Esophagus (tissue), 2 donors: Measurements from ENCODE around the gene ASCC1. TPM values are rescaled to one million over a fixed set of nuclear protein-coding genes. Genes with fewer than 3 reads are reported as not detected.

Experiments used
- H3K27ac ChIP-seq, 2 donors: one replicate each; pipeline ENCODE4 v1.5.1; 2013; ENCODE audit warnings: low read depth in 2 of 2, mild to moderate bottlenecking in 2 of 2, inconsistent platforms in 1 of 2, low read length in 1 of 2, moderate library complexity in 1 of 2
- H3K27me3 ChIP-seq, 2 donors: one replicate each; pipeline ENCODE4 v1.6.1; 2013; ENCODE audit warnings: low read length in 2 of 2, control low read depth in 1 of 2, mild to moderate bottlenecking in 1 of 2; ENCODE audit not compliant: insufficient read depth in 2 of 2, control insufficient read depth in 1 of 2
- H3K36me3 ChIP-seq, 2 donors: one replicate each; pipeline ENCODE4 v1.6.1; 2013; ENCODE audit warnings: low read length in 1 of 2; ENCODE audit not compliant: control insufficient read depth in 2 of 2, insufficient read depth in 2 of 2
- H3K4me1 ChIP-seq, 2 donors: one replicate each; pipeline ENCODE4 v1.6.1; 2013; ENCODE audit warnings: low read length in 1 of 2; ENCODE audit not compliant: control insufficient read depth in 2 of 2, insufficient read depth in 2 of 2
- H3K4me3 ChIP-seq, 2 donors: one replicate each; pipeline ENCODE4 v1.5.1; 2013; ENCODE audit warnings: low read length in 2 of 2, mild to moderate bottlenecking in 2 of 2, low read depth in 1 of 2, moderate library complexity in 1 of 2
- H3K9me3 ChIP-seq, 2 donors: one replicate each; pipeline ENCODE4 v1.6.1; 2013; ENCODE audit warnings: mild to moderate bottlenecking in 2 of 2, low read depth in 1 of 2, low read length in 1 of 2, moderate library complexity in 1 of 2; ENCODE audit not compliant: control insufficient read depth in 2 of 2, insufficient read depth in 1 of 2
- WGBS, 2 donors: extraction: QIAGEN DNeasy Blood & Tissue Kit; methylation state at CpG; one replicate each; pipeline ENCODE4 v1.1.7; 2013; 5-methylcytosine and 5-hydroxymethylcytosine counted together
- polyA plus RNA-seq, 2 donors: library from polyadenylated mRNA; stranded (reverse); fragments of 200-250 nt; gene quantifications; one replicate each; pipeline ENCODE4 v1.2.3, GENCODE V29; 2013
- donor health status: healthy with polysubstance abuse.
- donor health status: Bipolar disorder and iron deficiency.

The ASCC1 gene
- polyA plus RNA-seq, 2 donors = 4.7 to 12.8 TPM

DNA sequence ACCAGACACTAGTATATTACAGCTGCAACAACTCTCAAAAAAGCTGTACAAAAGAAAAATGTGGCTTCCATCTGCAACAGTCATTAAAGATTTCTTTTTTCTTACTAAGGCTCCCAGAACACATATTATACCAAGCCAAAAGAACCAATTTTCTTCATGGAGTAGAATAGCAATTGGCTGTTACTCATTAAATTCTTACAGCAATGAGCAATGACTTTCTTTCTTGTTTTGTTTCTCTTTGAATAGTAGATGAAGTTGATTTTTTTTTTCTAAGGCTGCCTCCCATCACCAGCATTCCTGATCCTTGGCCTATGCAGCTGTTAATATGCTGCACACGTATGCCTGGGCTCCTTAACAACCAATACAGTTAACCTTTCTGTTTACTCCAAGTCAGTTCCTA is 91.1 kb downstream of the ASCC1 start:
- no peaks in the 10 kb centered on the region for H3K4me1 ChIP-seq
- H3K4me3 ChIP-seq = no peak overlapping the region
- 52 to 76% methylated on average over 1 of the region's 1 CpG for WGBS, 2 donors
- no peaks in the 10 kb centered on the region for H3K27me3 ChIP-seq
- no peak overlapping the region for H3K27ac ChIP-seq
- H3K9me3 ChIP-seq = no peaks in the 10 kb centered on the region
- no peaks in the 10 kb centered on the region for H3K36me3 ChIP-seq

GRCh38 chr10:72124381-72124780 is 91.7 kb downstream of the ASCC1 start:
- H3K27me3 ChIP-seq = no peaks in the 10 kb centered on the region
- no peaks in the 10 kb centered on the region for H3K36me3 ChIP-seq
- H3K9me3 ChIP-seq = no peaks in the 10 kb centered on the region
- no peak overlapping the region for H3K27ac ChIP-seq
- H3K4me1 ChIP-seq = no peaks in the 10 kb centered on the region
- no peak overlapping the region for H3K4me3 ChIP-seq

DNA sequence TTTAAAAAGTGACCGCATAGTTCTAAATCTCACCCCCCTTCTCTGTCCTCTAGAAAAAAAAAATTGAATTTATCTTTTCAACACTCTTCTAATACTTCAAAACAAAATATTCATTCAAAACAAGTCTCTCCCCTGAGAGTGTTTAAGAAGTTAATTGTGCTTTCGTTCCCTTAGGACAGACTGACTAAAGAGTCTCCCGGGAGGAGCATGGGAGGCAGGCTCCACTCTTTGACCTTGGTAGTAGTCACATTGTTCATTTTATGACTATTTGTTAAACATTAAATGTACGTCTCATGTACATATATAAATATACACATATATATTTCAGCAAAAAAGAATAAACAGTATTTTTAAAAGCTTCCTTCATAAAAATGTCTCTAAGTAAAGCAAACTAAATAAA is 92.5 kb downstream of the ASCC1 start:
- Histone ChIP-seq H3K4me1 (no peaks in the 10 kb centered on the region), H3K4me3 (no peak overlapping the region), H3K27ac (no peak overlapping the region), H3K27me3 (no peaks in the 10 kb centered on the region), H3K9me3 (no peaks in the 10 kb centered on the region), H3K36me3 (no peaks in the 10 kb centered on the region)
- WGBS, 2 donors = 78 to 89% methylated on average over 4 of the region's 4 CpGs

- Histone ChIP-seq H3K9me3 (no peaks in the 10 kb centered on the region), H3K27me3 (no peaks in the 10 kb centered on the region), H3K4me3 (no peak overlapping the region), H3K4me1 (no peaks in the 10 kb centered on the region), H3K27ac (no peak overlapping the region), H3K36me3 (no peaks in the 10 kb centered on the region)
- WGBS, 2 donors = 79 to 84% methylated on average over 4 of the region's 4 CpGs
These were observed 93.9 kb downstream of the ASCC1 start for GRCh38 chr10:72122221-72122620.

DNA sequence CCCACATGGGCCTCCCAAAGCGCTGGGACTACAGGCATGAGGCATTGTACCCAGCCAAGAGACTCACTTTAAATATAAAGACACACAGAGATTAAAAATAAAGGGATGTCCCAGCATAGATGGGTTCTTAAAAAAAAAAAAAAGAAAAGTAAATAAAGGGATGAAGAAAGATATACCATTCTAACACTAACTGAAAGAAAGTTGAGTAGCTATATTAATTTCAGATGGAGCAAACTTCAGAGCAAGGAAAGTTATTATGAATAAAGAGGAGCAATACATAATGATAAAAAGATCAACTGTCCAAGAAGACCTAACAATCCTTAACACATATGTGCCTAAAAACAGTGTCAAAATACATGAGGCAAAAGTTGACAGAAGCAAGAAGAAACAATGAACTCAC is 94.7 kb downstream of the ASCC1 start:
- Histone ChIP-seq H3K27ac (no peak overlapping the region), H3K36me3 (no peaks in the 10 kb centered on the region), H3K9me3 (no peaks in the 10 kb centered on the region), H3K4me3 (no peak overlapping the region), H3K4me1 (no peaks in the 10 kb centered on the region), H3K27me3 (no peaks in the 10 kb centered on the region)
- 97 to 98% methylated on average over 1 of the region's 1 CpG for WGBS, 2 donors

GRCh38 chr10:72116372-72116771 is 99.7 kb downstream of the ASCC1 start:
- H3K27me3 ChIP-seq = no peaks in the 10 kb centered on the region
- H3K27ac ChIP-seq = no peak overlapping the region
- no peaks in the 10 kb centered on the region for H3K9me3 ChIP-seq
- H3K4me1 ChIP-seq = no peaks in the 10 kb centered on the region
- 93 to 97% methylated on average over 2 of the region's 2 CpGs for WGBS, 2 donors
- no peak overlapping the region for H3K4me3 ChIP-seq
- no peaks in the 10 kb centered on the region for H3K36me3 ChIP-seq

DNA sequence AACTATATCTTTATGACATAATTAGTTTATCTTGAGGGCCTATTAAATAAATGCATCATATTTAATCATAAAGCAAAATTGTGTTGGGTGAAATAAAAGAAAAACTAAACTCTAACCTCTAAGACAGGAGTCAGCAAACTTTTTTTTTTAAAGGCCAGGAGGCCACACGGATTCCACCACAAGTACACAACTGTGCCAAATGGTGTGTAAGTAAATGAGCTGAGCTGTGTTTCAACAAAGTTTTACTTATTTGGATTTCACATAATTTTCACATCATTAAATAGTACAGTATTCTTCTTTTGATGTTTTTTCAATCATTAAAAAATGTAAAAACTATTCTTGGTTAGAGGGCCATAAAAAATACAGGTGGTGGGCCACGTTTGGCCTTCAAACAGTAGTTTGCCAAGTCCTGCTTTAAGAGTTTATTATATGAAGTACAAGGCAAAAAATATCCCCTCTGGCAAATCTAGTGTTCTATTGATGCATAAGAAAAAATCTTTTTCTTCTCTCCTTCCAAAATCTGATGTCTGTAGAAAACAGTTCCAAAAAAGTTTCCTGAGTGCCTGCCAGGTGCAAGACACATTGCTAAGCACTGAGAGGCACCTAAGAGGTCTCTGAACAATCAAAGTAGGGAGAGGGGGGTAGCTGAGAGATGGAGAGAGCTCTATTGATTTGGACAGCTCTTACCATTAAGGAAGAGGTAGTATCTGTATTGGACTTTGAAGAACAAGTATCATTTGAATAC is 101.2 kb downstream of the ASCC1 start:
- Histone ChIP-seq H3K9me3 (no peaks in the 10 kb centered on the region), H3K4me3 (no peak overlapping the region), H3K27me3 (no peaks in the 10 kb centered on the region), H3K4me1 (no peaks in the 10 kb centered on the region), H3K36me3 (no peaks in the 10 kb centered on the region), H3K27ac (no peak overlapping the region)
- 57 to 66% methylated on average over 2 of the region's 2 CpGs for WGBS, 2 donors

- Histone ChIP-seq H3K27ac (no peak overlapping the region), H3K27me3 (no peaks in the 10 kb centered on the region), H3K4me1 (no peaks in the 10 kb centered on the region), H3K36me3 (no peaks in the 10 kb centered on the region), H3K9me3 (no peaks in the 10 kb centered on the region), H3K4me3 (no peak overlapping the region)
- WGBS, 2 donors = 95 to 96% methylated on average over 10 to 11 of the region's 11 CpGs
These were observed 105.2 kb downstream of the ASCC1 start for GRCh38 chr10:72110673-72111401.

DNA sequence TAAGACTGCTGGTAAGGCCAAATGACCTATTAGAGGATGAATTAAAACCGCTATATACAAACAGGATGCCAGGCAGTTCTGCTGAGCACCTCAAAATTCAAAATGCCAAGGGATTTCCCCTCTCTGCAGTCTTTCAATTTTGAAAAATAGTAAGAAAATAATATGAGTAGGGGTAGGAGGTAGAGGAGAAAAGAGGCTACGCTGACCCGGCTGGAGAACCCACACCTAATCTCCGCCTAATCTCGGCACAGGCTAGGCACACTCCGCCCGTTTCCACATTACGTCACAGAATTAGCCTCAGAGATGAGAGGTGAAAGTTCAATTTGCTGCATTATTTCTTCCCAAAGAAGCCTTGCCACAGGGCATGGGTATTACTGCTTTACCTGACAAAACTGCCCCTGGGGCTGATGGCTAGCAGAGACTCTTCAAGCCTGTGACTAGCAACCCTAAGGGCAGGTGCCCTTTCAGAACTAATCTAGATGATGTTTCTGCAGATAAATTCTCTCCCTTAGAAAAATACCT is 106.4 kb downstream of the ASCC1 start:
- H3K9me3 ChIP-seq = no peaks in the 10 kb centered on the region
- 83% methylated on average over 8 of the region's 8 CpGs for WGBS, 2 donors

More for the DNA sequence above, 106.4 kb downstream of the ASCC1 start:
- no peak overlapping the region for H3K27ac ChIP-seq
- H3K4me3 ChIP-seq = no peak overlapping the region
- peaks cover 2 to 3% of the 10 kb centered on the region in 2 donors for H3K4me1 ChIP-seq
- H3K27me3 ChIP-seq = no peaks in the 10 kb centered on the region
- H3K36me3 ChIP-seq = peaks cover 0 to 3% of the 10 kb centered on the region in 2 donors
